Neuronal stem cell (in vitro differentiated cells): ENCODE measurements around the gene AADACL4. TPM values are rescaled to one million over a fixed set of nuclear protein-coding genes. Genes with fewer than 3 reads are reported as not detected.
A peak's percentile ranks its signal among the peaks of the same experiment; 100 is the strongest.

Experiments
- DNase-seq: peaks from one replicate; pipeline ENCODE4 v3.0.0-alpha.2; 2013; ENCODE audit warnings: low spot score
- H2AFZ ChIP-seq: one replicate; pipeline ENCODE4 v1.6.1; 2013; ENCODE audit warnings: mild to moderate bottlenecking, low read length, inconsistent platforms
- H2AK5ac ChIP-seq: 2 replicates; pipeline ENCODE4 v1.6.1; 2013; ENCODE audit warnings: low read depth, mild to moderate bottlenecking, inconsistent platforms, low read length, moderate library complexity, mixed read lengths
- H2BK120ac ChIP-seq: 2 replicates; pipeline ENCODE4 v1.6.1; 2013; ENCODE audit warnings: low read depth, mild to moderate bottlenecking, inconsistent platforms, low read length, moderate library complexity, mixed read lengths
- H2BK12ac ChIP-seq: one replicate; pipeline ENCODE4 v1.6.1; 2013; ENCODE audit warnings: low read length, inconsistent platforms
- H2BK15ac ChIP-seq: 2 replicates; pipeline ENCODE4 v1.6.1; 2013; ENCODE audit warnings: mild to moderate bottlenecking, low read length, inconsistent platforms, mixed read lengths
- H2BK5ac ChIP-seq: one replicate; pipeline ENCODE4 v1.6.1; 2013; ENCODE audit warnings: inconsistent platforms, mild to moderate bottlenecking, low read length, moderate library complexity
- H3K14ac ChIP-seq: one replicate; pipeline ENCODE4 v1.6.1; 2013; ENCODE audit warnings: low read length, inconsistent platforms
- H3K18ac ChIP-seq: 2 replicates; pipeline ENCODE4 v1.6.1; 2013; ENCODE audit warnings: low read length, inconsistent platforms
- H3K23ac ChIP-seq: 2 replicates; pipeline ENCODE4 v1.6.1; 2013; ENCODE audit warnings: low read depth, mild to moderate bottlenecking, mixed read lengths, low read length, inconsistent platforms; ENCODE audit not compliant: poor library complexity
- H3K27ac ChIP-seq: replicated peaks from 3 replicates; pipeline ENCODE4 v1.5.1; 2013; ENCODE audit warnings: low read length, inconsistent platforms
- H3K27me3 ChIP-seq, 3 experiments: 2 replicates each; pipeline ENCODE4 v1.6.1; 2013; ENCODE audit warnings: low read length in 3 of 3, mild to moderate bottlenecking in 2 of 3, inconsistent platforms in 1 of 3, low read depth in 1 of 3, mixed read lengths in 1 of 3, moderate library complexity in 1 of 3; ENCODE audit not compliant: control insufficient read depth in 3 of 3, insufficient read depth in 3 of 3
- H3K36me3 ChIP-seq, 2 donors: replicated peaks in 1 of 2; 2 replicates each; pipeline ENCODE4 v1.6.1; 2013; ENCODE audit warnings: low read length in 2 of 2; ENCODE audit not compliant: control insufficient read depth in 2 of 2, insufficient read depth in 2 of 2
- H3K4ac ChIP-seq: 2 replicates; pipeline ENCODE4 v1.6.1; 2013; ENCODE audit warnings: inconsistent platforms, mild to moderate bottlenecking, low read length, moderate library complexity
- H3K4me1 ChIP-seq, 2 donors: 1 replicate in 1 of 2; 2 replicates in 1 of 2; pipeline ENCODE4 v1.6.1; 2013; ENCODE audit warnings: low read length in 2 of 2, low read depth in 1 of 2; ENCODE audit not compliant: control insufficient read depth in 2 of 2, insufficient read depth in 1 of 2
- H3K4me2 ChIP-seq: one replicate; pipeline ENCODE4 v1.6.1; 2013; ENCODE audit warnings: mild to moderate bottlenecking, low read length, inconsistent platforms; ENCODE audit not compliant: insufficient read depth, poor library complexity, severe bottlenecking
- H3K4me3 ChIP-seq, 2 donors: 2 replicates each; pipeline ENCODE4 v1.5.1; 2013; ENCODE audit warnings: low read length in 2 of 2, mild to moderate bottlenecking in 2 of 2, inconsistent platforms in 1 of 2, moderate library complexity in 1 of 2
- H3K79me1 ChIP-seq: one replicate; pipeline ENCODE4 v1.6.1; 2013; ENCODE audit warnings: low read depth, mild to moderate bottlenecking, inconsistent platforms, low read length, moderate library complexity
- H3K9ac ChIP-seq: one replicate; pipeline ENCODE4 v1.6.1; 2013; ENCODE audit warnings: mild to moderate bottlenecking, low read depth, low read length, inconsistent platforms; ENCODE audit not compliant: poor library complexity
- H3K9me3 ChIP-seq, 2 donors: replicated peaks in 1 of 2; 2 replicates each; pipeline versions ENCODE3 to v1.6.1; 2013; ENCODE audit warnings: low read length in 2 of 2, mild to moderate bottlenecking in 2 of 2, inconsistent platforms in 1 of 2, low read depth in 1 of 2, mixed read lengths in 1 of 2, moderate library complexity in 1 of 2; ENCODE audit not compliant: control insufficient read depth in 2 of 2, insufficient read depth in 1 of 2
- H4K8ac ChIP-seq: one replicate; pipeline ENCODE4 v1.6.1; 2013; ENCODE audit warnings: low read depth, mild to moderate bottlenecking, inconsistent platforms, low read length, moderate library complexity
- H4K91ac ChIP-seq: one replicate; pipeline ENCODE4 v1.6.1; 2013; ENCODE audit warnings: low read length, low read depth, mild to moderate bottlenecking, inconsistent platforms; ENCODE audit not compliant: poor library complexity
- WGBS, 2 donors: extraction: QIAGEN DNeasy Blood & Tissue Kit; methylation state at CpG; one replicate each; pipeline ENCODE4 v1.1.7; 2013; ENCODE audit warnings: missing lambda C conversion rate in 2 of 2, mixed read lengths in 1 of 2; ENCODE audit not compliant: insufficient read length in 2 of 2, insufficient replicate concordance in 1 of 2; ENCODE audit errors: extremely low coverage in 2 of 2; 5-methylcytosine and 5-hydroxymethylcytosine counted together
- polyA plus RNA-seq, 2 experiments: library from polyadenylated mRNA; stranded (reverse); fragments of 200-250 nt; gene quantifications; one replicate each; pipeline ENCODE4 v1.2.3, GENCODE V29; 2013

The AADACL4 gene
- polyA plus RNA-seq (2013, experiment 1 of 2): not detected
- polyA plus RNA-seq (2013, experiment 2 of 2): not detected

- no peaks in the 10 kb centered on the region for H3K36me3 ChIP-seq
- DNase-seq: no peak
- peaks cover 6 to 19% of the 10 kb centered on the region in 2 donors for H3K9me3 ChIP-seq
- H3K27ac ChIP-seq: no peak within 1 kb of the TSS
- no CpG with 5 or more reads among the region's 7 CpGs for WGBS, 2 donors
- H3K4me2 ChIP-seq: no peak within 1 kb of the TSS
- H3K4me3 ChIP-seq: no peak within 1 kb of the TSS
- H3K4ac ChIP-seq: no peak within 1 kb of the TSS
- no peaks in the 10 kb centered on the region for H3K4me1 ChIP-seq
- H3K27me3 ChIP-seq: no peaks in the 10 kb centered on the region
- no peak within 1 kb of the TSS for H2AK5ac ChIP-seq
- no peak within 1 kb of the TSS for H2BK15ac ChIP-seq
- no peak within 1 kb of the TSS for H2BK5ac ChIP-seq
- no peak within 1 kb of the TSS for H3K14ac ChIP-seq
- no peak within 1 kb of the TSS for H3K9ac ChIP-seq
- no peak within 1 kb of the TSS for H2AFZ ChIP-seq
- H4K91ac ChIP-seq: no peak within 1 kb of the TSS
- H4K8ac ChIP-seq: no peak within 1 kb of the TSS
- no peak within 1 kb of the TSS for H3K23ac ChIP-seq
- H3K18ac ChIP-seq: no peak within 1 kb of the TSS
- H2BK120ac ChIP-seq: no peak within 1 kb of the TSS
- H3K79me1 ChIP-seq: no peaks in the 10 kb centered on the region
- no peak within 1 kb of the TSS for H2BK12ac ChIP-seq
These were observed at the start of gene AADACL4 for GRCh38 chr1:12643785-12644184. Gene AADACL4 (plus strand): TSS chr1:12644085. CDS start chr1:12644547, 462 bp downstream.

GRCh38 chr1:12594490-12594889 lies 49.4 kb upstream of the AADACL4 start:
- Histone ChIP-seq H3K4me3 (no peak overlapping the region), H3K4me1 (peaks cover 4 to 12% of the 10 kb centered on the region in 2 donors), H3K27ac (no peak overlapping the region)

GRCh38 chr1:12594966-12595756 lies 48.7 kb upstream of the AADACL4 start:
- Histone ChIP-seq H3K23ac (no peak overlapping the region), H3K4me1 (peaks cover 4 to 12% of the 10 kb centered on the region in 2 donors), H3K9me3 (no peaks in the 10 kb centered on the region), H3K36me3 (no peaks in the 10 kb centered on the region), H3K9ac (peak overlapping the region; percentile 47), H3K18ac (peak overlapping the region; percentile 61), H3K27me3 (peaks cover 0 to 58% (median 18%) of the 10 kb centered on the region in 3 experiments), H4K91ac (no peak overlapping the region), H3K27ac (no peak overlapping the region), H2BK12ac (no peak overlapping the region), H2AK5ac (peak overlapping the region; percentile 73), H2BK5ac (no peak overlapping the region), H2BK15ac (peak overlapping the region; percentile 75), H4K8ac (no peak overlapping the region), H2AFZ (peak overlapping the region; percentile 89), H3K14ac (no peak overlapping the region), H2BK120ac (no peak overlapping the region), H3K4me2 (peak overlapping the region; percentile 85), H3K4me3 (peak overlapping the region; percentile 21 to 76), H3K4ac (no peak overlapping the region), H3K79me1 (no peaks in the 10 kb centered on the region)
- peak; percentile 48 for DNase-seq
- no CpG with 5 or more reads among the region's 47 CpGs for WGBS, 2 donors

More at GRCh38 chr1:12594490-12594889, 49.4 kb upstream of the AADACL4 start:
- WGBS, 2 donors: no CpG with 5 or more reads among the region's 6 CpGs
- Histone ChIP-seq H2AK5ac (peak overlapping the region; percentile 73), H3K79me1 (no peaks in the 10 kb centered on the region), H2BK120ac (no peak overlapping the region), H3K9ac (no peak overlapping the region), H4K91ac (no peak overlapping the region), H3K18ac (no peak overlapping the region), H3K27me3 (peaks cover 0 to 58% (median 18%) of the 10 kb centered on the region in 3 experiments), H3K36me3 (no peaks in the 10 kb centered on the region), H2BK5ac (no peak overlapping the region), H3K14ac (no peak overlapping the region), H3K23ac (no peak overlapping the region), H4K8ac (no peak overlapping the region), H2AFZ (peak overlapping the region; percentile 89), H3K9me3 (no peaks in the 10 kb centered on the region), H2BK15ac (peak overlapping the region; percentile 75), H2BK12ac (no peak overlapping the region), H3K4me2 (peak overlapping the region; percentile 66), H3K4ac (no peak overlapping the region)
- DNase-seq: no peak

GRCh38 chr1:12595757-12596006 lies 48.2 kb upstream of the AADACL4 start:
- Histone ChIP-seq H3K14ac (no peak overlapping the region), H3K4me2 (peak overlapping the region; percentile 85), H2AFZ (peak overlapping the region; percentile 89), H2BK12ac (no peak overlapping the region), H4K8ac (no peak overlapping the region), H4K91ac (no peak overlapping the region), H3K23ac (peak overlapping the region; percentile 56), H3K36me3 (no peaks in the 10 kb centered on the region), H3K18ac (no peak overlapping the region), H3K4me1 (peaks cover 4 to 12% of the 10 kb centered on the region in 2 donors), H2BK15ac (no peak overlapping the region), H3K27ac (no peak overlapping the region), H3K79me1 (no peaks in the 10 kb centered on the region), H3K9ac (peak overlapping the region; percentile 50), H3K27me3 (peaks cover 0 to 58% (median 18%) of the 10 kb centered on the region in 3 experiments), H2BK120ac (no peak overlapping the region), H3K4me3 (peak overlapping the region; percentile 22 to 76), H3K4ac (no peak overlapping the region), H2AK5ac (no peak overlapping the region), H2BK5ac (no peak overlapping the region), H3K9me3 (no peaks in the 10 kb centered on the region)
- WGBS, 2 donors: no CpG with 5 or more reads among the region's 18 CpGs
- DNase-seq: no peak
